Tongue (tissue), 2 donors: Measurements from ENCODE around the gene ADAMTSL5. TPM values are rescaled to one million over a fixed set of nuclear protein-coding genes. Genes with fewer than 3 reads are reported as not detected.

ENCODE experiments used
- DNase-seq: peaks from one replicate; pipeline ENCODE4 v3.0.0-alpha.2; 2015
- total RNA-seq: library from RNA; depleted of rRNA; stranded (reverse); fragments of >200 nt; gene quantifications from one replicate; pipeline ENCODE4 v1.2.3, GENCODE V29; 2014

The ADAMTSL5 gene
- total RNA-seq, 1 donor from 2014 or later: 9.0 TPM

GRCh38 chr19:1495799-1496713, 16.8 kb downstream of the ADAMTSL5 start:
- no peak for DNase-seq

- DNase-seq: no peak
Observed at GRCh38 chr19:1495051-1495798, 17.6 kb downstream of the ADAMTSL5 start.

- DNase-seq: no peak
Observed at GRCh38 chr19:1494115-1494815, 18.6 kb downstream of the ADAMTSL5 start.

- no peak for DNase-seq
Observed at GRCh38 chr19:1492474-1493006, 20.3 kb downstream of the ADAMTSL5 start.

- no peak for DNase-seq
Observed at GRCh38 chr19:1491849-1492170, 21.0 kb downstream of the ADAMTSL5 start.

GRCh38 chr19:1491114-1491848, 21.5 kb downstream of the ADAMTSL5 start, which contains the start of gene REEP6:
Gene REEP6 (plus strand): TSS chr19:1491181. CDS start chr19:1491270, 89 bp downstream.
- DNase-seq: no peak

GRCh38 chr19:1490311-1491113, 22.3 kb downstream of the ADAMTSL5 start, which contains the start of gene PCSK4:
Gene PCSK4 (minus strand): TSS chr19:1490350. CDS start chr19:1490346, 4 bp downstream.
- DNase-seq: peak; percentile 100

- DNase-seq: no peak
Observed at GRCh38 chr19:1489463-1490310, 23.1 kb downstream of the ADAMTSL5 start.

- DNase-seq: no peak
Observed at GRCh38 chr19:1488282-1488601, 24.6 kb downstream of the ADAMTSL5 start.

GRCh38 chr19:1487576-1488281, 25.1 kb downstream of the ADAMTSL5 start:
- no peak for DNase-seq

- no peak for DNase-seq
Observed at GRCh38 chr19:1486720-1487575, 25.9 kb downstream of the ADAMTSL5 start.

- no peak for DNase-seq
Observed at GRCh38 chr19:1483979-1484428, 28.8 kb downstream of the ADAMTSL5 start.

GRCh38 chr19:1483131-1483978, 29.5 kb downstream of the ADAMTSL5 start:
- no peak for DNase-seq

GRCh38 chr19:1482361-1483130, 30.3 kb downstream of the ADAMTSL5 start:
- no peak for DNase-seq

- DNase-seq: no peak
Observed at GRCh38 chr19:1481893-1482360, 30.9 kb downstream of the ADAMTSL5 start.

GRCh38 chr19:1481224-1481892, 31.5 kb downstream of the ADAMTSL5 start:
- no peak for DNase-seq
